ENCODE data around the gene NT5E.

Gene NT5E

DNA sequence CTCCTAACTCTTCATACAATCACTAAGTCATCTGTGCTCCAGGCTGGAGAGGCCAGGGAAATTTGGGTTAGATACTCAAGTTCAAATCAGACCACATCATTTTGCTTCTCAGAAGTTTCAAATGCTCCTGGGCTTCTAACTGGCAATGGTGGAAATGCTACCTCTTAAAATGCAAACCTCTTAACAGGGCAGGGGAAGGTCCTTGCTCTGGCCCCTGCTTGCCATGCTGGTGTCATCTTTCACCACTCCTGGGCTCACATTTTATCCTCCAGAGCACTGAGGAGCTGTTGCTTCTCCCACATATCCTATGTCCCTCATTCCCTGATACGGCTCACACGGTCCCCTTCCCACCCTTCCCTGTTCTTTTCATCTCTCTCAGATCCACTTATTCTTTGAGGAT is 41.8 kb upstream of the NT5E start:
- DNase-seq: no peak
- no peak overlapping the region for H3K4me3 ChIP-seq (ENCODE audit: low read depth, low read length)

DNA sequence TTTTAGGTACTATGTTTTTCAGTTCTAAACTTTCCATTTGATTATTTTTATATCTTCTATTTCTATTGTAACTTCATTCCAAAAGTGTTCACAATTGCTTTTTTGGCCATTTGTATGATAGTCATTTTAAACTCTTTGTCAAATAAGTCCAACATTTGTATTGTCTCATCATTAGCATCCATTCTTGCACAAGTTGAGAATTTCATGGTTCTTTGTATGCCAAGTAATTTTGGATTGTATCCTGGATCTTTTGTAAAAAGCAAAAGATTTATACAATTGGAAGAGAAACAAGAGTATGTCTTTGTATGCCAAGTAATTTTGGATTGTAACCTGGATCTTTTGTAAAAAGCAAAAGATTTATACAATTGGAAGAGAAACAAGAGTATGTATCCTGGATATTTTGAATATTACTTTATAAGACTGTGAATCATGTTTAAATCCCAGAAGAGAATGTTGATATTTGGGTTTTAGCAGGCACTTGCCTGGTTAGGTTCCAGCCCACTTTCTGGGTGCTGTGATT is 36.9 kb upstream of the NT5E start:
- no peak for DNase-seq
- H3K27me3 ChIP-seq (replicated peaks): no peaks in the 10 kb centered on the region
- no peak overlapping the region for H3K4me3 ChIP-seq (ENCODE audit: low read depth, low read length)
- no peak overlapping the region for H3K27ac ChIP-seq
- TF ChIP-seq, protein P1, sequence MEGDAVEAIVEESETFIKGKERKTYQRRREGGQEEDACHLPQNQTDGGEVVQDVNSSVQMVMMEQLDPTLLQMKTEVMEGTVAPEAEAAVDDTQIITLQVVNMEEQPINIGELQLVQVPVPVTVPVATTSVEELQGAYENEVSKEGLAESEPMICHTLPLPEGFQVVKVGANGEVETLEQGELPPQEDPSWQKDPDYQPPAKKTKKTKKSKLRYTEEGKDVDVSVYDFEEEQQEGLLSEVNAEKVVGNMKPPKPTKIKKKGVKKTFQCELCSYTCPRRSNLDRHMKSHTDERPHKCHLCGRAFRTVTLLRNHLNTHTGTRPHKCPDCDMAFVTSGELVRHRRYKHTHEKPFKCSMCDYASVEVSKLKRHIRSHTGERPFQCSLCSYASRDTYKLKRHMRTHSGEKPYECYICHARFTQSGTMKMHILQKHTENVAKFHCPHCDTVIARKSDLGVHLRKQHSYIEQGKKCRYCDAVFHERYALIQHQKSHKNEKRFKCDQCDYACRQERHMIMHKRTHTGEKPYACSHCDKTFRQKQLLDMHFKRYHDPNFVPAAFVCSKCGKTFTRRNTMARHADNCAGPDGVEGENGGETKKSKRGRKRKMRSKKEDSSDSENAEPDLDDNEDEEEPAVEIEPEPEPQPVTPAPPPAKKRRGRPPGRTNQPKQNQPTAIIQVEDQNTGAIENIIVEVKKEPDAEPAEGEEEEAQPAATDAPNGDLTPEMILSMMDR (IDR thresholded peaks at IDR 0.05; ENCODE audit: low read depth, low read length, missing control alignments): no peak
- in situ Hi-C loops (cut with HindIII; ENCODE audit: low pct_ligation_motif_present, low sequenced_read_pairs): no loop called here
- no peaks in the 10 kb centered on the region for H3K36me3 ChIP-seq (replicated peaks)

More for the DNA sequence above, 41.8 kb upstream of the NT5E start:
- H3K36me3 ChIP-seq (replicated peaks): no peaks in the 10 kb centered on the region
- TF ChIP-seq, protein P1 (IDR thresholded peaks at IDR 0.05; ENCODE audit: low read depth, low read length, missing control alignments): no peak
- in situ Hi-C loops (cut with HindIII; ENCODE audit: low pct_ligation_motif_present, low sequenced_read_pairs): no loop called here
- H3K27ac ChIP-seq: no peak overlapping the region
- no peaks in the 10 kb centered on the region for H3K27me3 ChIP-seq (replicated peaks)

DNA sequence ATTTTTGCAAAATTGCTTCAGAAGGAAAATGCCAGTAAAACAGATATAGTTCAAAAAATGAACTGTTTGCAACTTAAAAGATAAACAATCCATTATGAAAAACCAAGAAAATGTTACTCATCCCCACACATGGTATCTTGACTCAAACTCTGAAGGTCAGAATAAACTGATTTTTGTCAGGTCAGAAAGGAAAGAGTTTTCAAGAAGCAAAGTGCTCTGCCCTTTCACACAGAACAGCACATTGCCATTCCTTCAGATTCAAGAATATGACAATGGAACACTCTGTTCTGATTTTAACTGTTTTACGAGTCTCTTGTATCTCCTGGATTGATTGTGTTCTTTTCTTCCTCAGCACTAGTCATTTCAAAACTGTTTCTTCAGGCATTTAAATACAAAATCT is 33.8 kb upstream of the NT5E start:
- in situ Hi-C loops (cut with HindIII; ENCODE audit: low pct_ligation_motif_present, low sequenced_read_pairs): no loop called here
- H3K27ac ChIP-seq: no peak overlapping the region
- DNase-seq: no peak
- no peaks in the 10 kb centered on the region for H3K36me3 ChIP-seq (replicated peaks)
- TF ChIP-seq, protein P1 (IDR thresholded peaks at IDR 0.05; ENCODE audit: low read depth, low read length, missing control alignments): no peak
- H3K27me3 ChIP-seq (replicated peaks): no peaks in the 10 kb centered on the region
- no peak overlapping the region for H3K4me3 ChIP-seq (ENCODE audit: low read depth, low read length)

DNA sequence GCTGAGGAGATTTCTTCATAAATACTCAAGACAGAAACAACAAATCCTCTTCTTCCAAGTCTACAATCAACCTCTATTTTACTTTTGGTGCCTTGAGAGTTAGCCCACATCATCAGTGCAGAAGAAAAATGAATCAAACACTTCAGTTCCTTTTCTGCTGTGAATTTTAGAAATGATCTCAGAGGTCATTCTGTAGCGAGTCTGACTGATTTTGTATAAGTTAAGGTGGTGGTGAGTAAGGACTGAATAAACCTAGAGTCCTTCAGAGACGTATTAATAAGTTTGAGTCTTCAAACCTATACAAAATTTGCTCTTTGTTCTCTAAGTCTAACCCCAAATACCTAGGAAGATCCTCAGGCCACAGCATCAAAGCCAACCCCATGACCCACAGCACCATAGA is 33.1 kb upstream of the NT5E start:
- H3K27ac ChIP-seq: no peak overlapping the region
- no peak for DNase-seq
- TF ChIP-seq, protein P1 (IDR thresholded peaks at IDR 0.05; ENCODE audit: low read depth, low read length, missing control alignments): no peak
- no peak overlapping the region for H3K4me3 ChIP-seq (ENCODE audit: low read depth, low read length)
- H3K36me3 ChIP-seq (replicated peaks): no peaks in the 10 kb centered on the region
- no peaks in the 10 kb centered on the region for H3K27me3 ChIP-seq (replicated peaks)
- in situ Hi-C loops (cut with HindIII; ENCODE audit: low pct_ligation_motif_present, low sequenced_read_pairs): no loop called here

DNA sequence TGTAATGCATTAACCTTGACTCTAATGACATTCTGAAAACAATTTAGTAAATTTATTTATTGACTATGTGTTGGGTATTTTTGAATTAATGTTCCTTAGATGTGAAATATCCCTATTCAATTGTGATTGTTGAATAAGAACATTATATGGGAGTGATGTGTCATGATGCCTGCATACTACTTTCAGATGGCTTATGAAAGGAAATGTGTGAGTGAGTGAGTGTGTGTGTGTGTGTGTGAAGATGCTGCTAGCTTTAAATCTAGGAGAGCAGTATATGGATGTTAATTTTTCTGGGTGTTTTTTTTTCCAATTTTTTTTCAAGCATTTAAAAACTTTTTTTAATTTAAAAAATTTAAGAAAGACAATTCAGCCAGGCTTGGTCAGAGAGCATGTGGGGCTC is 32.5 kb upstream of the NT5E start:
- Histone ChIP-seq H3K4me3 (ENCODE audit: low read depth, low read length) (no peak overlapping the region), H3K27me3 (replicated peaks) (no peaks in the 10 kb centered on the region), H3K36me3 (replicated peaks) (no peaks in the 10 kb centered on the region), H3K27ac (no peak overlapping the region)
- in situ Hi-C loops (cut with HindIII; ENCODE audit: low pct_ligation_motif_present, low sequenced_read_pairs): no loop called here
- TF ChIP-seq, protein P1 (IDR thresholded peaks at IDR 0.05; ENCODE audit: low read depth, low read length, missing control alignments): no peak
- no peak for DNase-seq

DNA sequence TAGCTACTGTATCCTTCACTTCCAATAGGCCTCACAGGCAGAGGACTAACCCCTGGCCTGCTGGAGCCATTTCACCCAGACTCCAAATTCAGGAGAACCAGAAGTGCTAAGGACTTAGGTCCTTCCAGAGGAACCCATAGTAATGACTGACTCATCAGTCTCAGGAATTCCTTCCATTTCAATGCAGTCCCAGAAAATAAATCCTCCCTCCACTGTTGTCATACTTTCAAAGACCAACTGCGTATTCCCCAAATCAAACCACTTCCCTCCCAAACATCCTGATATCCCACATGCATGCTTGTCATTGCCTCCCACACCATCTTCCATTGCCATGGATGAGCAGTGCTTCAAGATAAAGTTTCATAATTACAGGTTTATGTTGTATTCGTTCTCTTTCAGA is 31.8 kb upstream of the NT5E start:
- H3K27me3 ChIP-seq (replicated peaks): no peaks in the 10 kb centered on the region
- H3K36me3 ChIP-seq (replicated peaks): no peaks in the 10 kb centered on the region
- TF ChIP-seq, protein P1 (IDR thresholded peaks at IDR 0.05; ENCODE audit: low read depth, low read length, missing control alignments): no peak
- H3K4me3 ChIP-seq (ENCODE audit: low read depth, low read length): no peak overlapping the region
- DNase-seq: peak; percentile 40
- no peak overlapping the region for H3K27ac ChIP-seq
- in situ Hi-C loops (cut with HindIII; ENCODE audit: low pct_ligation_motif_present, low sequenced_read_pairs): no loop called here
